ENCODE results near the gene IL1RAPL1. TPM values are rescaled to one million over a fixed set of nuclear protein-coding genes. Genes with fewer than 3 reads are reported as not detected.

The IL1RAPL1 gene
- total RNA-seq, 4 donors from 2014 or later: 0.78 TPM; not detected in 3

DNA sequence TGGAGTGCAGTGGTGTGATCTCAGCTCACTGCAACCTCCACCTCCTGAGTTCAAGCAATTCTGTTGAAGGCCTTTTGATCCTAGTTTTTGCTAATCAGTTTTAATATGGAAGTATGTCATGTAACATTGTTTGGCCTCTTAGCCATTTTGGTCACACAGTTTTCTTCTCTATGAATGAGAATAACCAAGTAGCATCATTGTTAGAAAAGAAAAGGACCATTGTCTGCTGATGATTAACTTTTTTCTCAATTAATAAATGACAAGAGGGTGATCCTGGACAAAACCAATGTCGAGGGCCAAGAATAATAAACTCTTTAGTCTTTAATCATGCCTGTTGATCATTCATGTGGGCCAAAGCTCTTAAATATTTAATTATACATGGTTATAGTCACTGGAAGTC, 1338.8 kb downstream of the IL1RAPL1 start:
- no peaks in the 10 kb centered on the region for H3K27me3 ChIP-seq
- H3K4me1 ChIP-seq: no peaks in the 10 kb centered on the region
- no peaks in the 10 kb centered on the region for H3K9me3 ChIP-seq
- TF ChIP-seq POLR2A (IDR thresholded peaks at IDR 0.05) (no peak), CTCF (IDR thresholded peaks at IDR 0.05) (no peak)
- DNase-seq: no peak
- no peak overlapping the region for H3K27ac ChIP-seq
- 67 to 78% methylated on average over 1 of the region's 1 CpG for WGBS, 2 donors
- no peak overlapping the region for H3K4me3 ChIP-seq (replicated peaks in 1 of 3)
- intact Hi-C loops (cut with DNase I): no loop called here
- H3K36me3 ChIP-seq: no peaks in the 10 kb centered on the region

DNA sequence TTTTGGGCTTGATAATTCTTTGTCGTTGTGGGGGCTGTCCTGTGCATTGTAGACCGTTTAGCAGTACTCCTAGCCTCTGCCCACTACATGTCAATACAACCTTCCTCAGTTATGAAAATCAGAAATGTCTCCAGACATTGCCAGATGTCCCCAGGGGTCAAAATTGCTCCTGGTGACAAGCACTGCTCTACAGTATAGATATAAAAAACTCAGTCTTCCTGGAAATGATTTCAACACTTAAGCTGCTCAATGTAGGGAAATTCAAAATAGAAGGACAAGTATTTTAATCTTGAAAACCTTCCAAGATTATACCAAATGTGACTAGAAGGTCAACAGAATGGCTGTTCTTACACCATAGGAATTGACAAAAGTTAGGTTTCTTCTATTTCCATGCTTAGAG, 1339.4 kb downstream of the IL1RAPL1 start:
- 71 to 91% methylated on average over 2 of the region's 2 CpGs for whole genome bisulfite sequencing, 2 donors
- no peaks in the 10 kb centered on the region for H3K27me3 ChIP-seq
- no peaks in the 10 kb centered on the region for H3K9me3 ChIP-seq
- intact Hi-C loops (cut with DNase I): no loop called here
- H3K27ac ChIP-seq: no peak overlapping the region
- H3K4me3 ChIP-seq (replicated peaks in 1 of 3): no peak overlapping the region
- H3K4me1 ChIP-seq: no peaks in the 10 kb centered on the region
- TF ChIP-seq CTCF (IDR thresholded peaks at IDR 0.05) (no peak), POLR2A (IDR thresholded peaks at IDR 0.05) (no peak)
- no peaks in the 10 kb centered on the region for H3K36me3 ChIP-seq
- DNase-seq: no peak

DNA sequence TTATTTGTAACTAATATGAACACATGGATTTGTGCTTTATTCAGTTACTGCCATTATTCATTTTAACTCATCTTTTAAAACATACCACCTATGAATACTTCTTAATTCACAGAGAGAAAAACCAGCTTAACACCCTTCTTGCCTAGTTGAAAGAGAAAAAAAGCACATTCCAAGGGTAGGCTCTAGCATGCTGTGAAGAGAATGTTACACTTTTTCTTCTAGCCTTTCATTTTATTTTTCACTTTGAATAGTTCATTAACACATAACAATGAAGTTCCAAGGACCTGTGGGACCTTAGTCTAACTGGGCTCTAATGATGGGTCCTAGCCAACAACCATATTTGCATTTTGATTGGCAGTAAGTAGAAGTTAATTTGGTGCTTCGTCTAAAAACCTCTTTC, 1348.2 kb downstream of the IL1RAPL1 start:
- H3K36me3 ChIP-seq: no peaks in the 10 kb centered on the region
- H3K4me3 ChIP-seq (replicated peaks in 1 of 3): no peak overlapping the region
- H3K9me3 ChIP-seq: no peaks in the 10 kb centered on the region
- WGBS, 2 donors: 80 to 83% methylated on average over 1 of the region's 1 CpG
- TF ChIP-seq POLR2A (IDR thresholded peaks at IDR 0.05) (no peak), CTCF (IDR thresholded peaks at IDR 0.05) (no peak)
- no peak for DNase-seq
- no peaks in the 10 kb centered on the region for H3K27me3 ChIP-seq
- no peaks in the 10 kb centered on the region for H3K4me1 ChIP-seq
- H3K27ac ChIP-seq: no peak overlapping the region
- intact Hi-C loops (cut with DNase I): no loop called here

DNA sequence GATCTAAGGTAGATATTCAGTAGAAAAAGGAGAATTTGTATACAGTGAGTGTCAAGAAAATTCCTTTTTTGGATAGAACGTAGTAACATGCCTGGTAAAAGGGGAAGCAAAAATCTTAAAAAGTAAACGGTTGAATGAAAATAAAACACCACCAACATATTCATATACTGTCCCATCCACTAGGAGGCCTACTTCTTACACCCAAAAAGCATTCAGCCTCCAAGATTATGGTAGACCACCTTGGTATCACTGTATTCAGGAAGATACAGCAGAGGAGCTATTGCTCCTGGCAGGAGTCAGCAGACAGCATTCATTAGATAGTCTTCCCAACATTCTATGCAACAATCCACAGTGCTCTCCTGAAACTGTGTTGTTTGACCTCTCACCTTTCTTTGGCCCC, 1353.5 kb downstream of the IL1RAPL1 start:
- TF ChIP-seq CTCF (IDR thresholded peaks at IDR 0.05) (no peak), POLR2A (IDR thresholded peaks at IDR 0.05) (no peak)
- no peak overlapping the region for H3K27ac ChIP-seq
- H3K4me3 ChIP-seq (replicated peaks in 1 of 3): no peak overlapping the region
- H3K27me3 ChIP-seq: no peaks in the 10 kb centered on the region
- DNase-seq: no peak
- WGBS, 2 donors: 89 to 91% methylated on average over 2 of the region's 2 CpGs
- H3K4me1 ChIP-seq: no peaks in the 10 kb centered on the region
- H3K9me3 ChIP-seq: no peaks in the 10 kb centered on the region
- H3K36me3 ChIP-seq: no peaks in the 10 kb centered on the region
- intact Hi-C loops (cut with DNase I): no loop called here

DNA sequence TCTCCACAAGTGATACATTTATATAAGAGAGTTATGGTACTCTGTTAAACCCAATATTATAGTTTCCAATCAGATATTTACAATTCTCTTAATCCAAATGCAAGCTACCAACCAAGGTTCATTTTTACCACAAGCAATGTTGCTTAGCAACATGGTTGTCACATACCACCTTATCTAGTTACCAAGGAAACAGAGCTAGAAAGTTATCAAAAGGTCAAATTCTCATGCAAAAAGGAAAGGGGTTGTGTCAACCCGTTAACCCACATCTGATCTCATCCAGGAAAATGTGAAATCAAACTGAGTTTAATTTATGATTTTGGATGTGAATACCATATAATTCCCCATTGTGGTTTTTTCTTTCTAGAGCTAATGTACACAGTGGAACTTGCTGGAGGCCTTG, 1354.0 kb downstream of the IL1RAPL1 start:
- no peaks in the 10 kb centered on the region for H3K27me3 ChIP-seq
- no peak overlapping the region for H3K27ac ChIP-seq
- no peak overlapping the region for H3K4me3 ChIP-seq (replicated peaks in 1 of 3)
- 65 to 71% methylated on average over 1 of the region's 1 CpG for WGBS, 2 donors
- TF ChIP-seq CTCF (IDR thresholded peaks at IDR 0.05) (no peak), POLR2A (IDR thresholded peaks at IDR 0.05) (no peak)
- intact Hi-C loops (cut with DNase I): no loop called here
- H3K9me3 ChIP-seq: no peaks in the 10 kb centered on the region
- H3K4me1 ChIP-seq: no peaks in the 10 kb centered on the region
- no peaks in the 10 kb centered on the region for H3K36me3 ChIP-seq
- no peak for DNase-seq

Measured in thyroid gland (tissue), 4 donors.